ENCODE data around the gene SMAP2. TPM values are rescaled to one million over a fixed set of nuclear protein-coding genes. Genes with fewer than 3 reads are reported as not detected.

The SMAP2 gene
- total RNA-seq, 1 donor from 2014 or later, result 12.7 TPM

DNA sequence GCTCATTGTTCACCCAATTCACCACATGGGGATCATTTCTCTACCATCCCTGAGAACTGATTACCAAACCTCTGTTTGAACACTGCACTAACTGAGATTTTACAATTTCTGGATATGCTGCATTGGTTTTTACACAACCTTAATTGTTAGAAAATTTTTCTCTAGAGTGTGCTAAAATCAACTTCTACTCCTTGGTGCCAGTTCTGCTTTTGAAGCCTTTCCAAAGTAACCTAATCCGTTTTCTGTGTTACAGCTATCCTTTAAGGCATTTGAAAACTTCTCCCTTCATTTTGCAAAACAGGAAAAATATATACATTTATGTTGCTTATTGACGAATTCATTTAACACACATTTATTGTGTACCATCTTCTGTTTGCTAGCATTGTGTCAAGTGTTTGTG lies 23.7 kb downstream of the SMAP2 start:
- Mint-ChIP-seq H3K36me3 (ENCODE audit: unreplicated experiment) (no peaks in the 10 kb centered on the region), H3K27me3 (ENCODE audit: unreplicated experiment) (no peaks in the 10 kb centered on the region), H3K4me3 (ENCODE audit: unreplicated experiment) (no peak overlapping the region), H3K9me3 (ENCODE audit: unreplicated experiment) (no peaks in the 10 kb centered on the region), H3K4me1 (ENCODE audit: unreplicated experiment) (peaks cover 17% of the 10 kb centered on the region), H3K27ac (ENCODE audit: unreplicated experiment) (no peak overlapping the region)
- DNase-seq (ENCODE audit: extremely low spot score, unreplicated experiment), result no peak
- TF ChIP-seq, protein P1, sequence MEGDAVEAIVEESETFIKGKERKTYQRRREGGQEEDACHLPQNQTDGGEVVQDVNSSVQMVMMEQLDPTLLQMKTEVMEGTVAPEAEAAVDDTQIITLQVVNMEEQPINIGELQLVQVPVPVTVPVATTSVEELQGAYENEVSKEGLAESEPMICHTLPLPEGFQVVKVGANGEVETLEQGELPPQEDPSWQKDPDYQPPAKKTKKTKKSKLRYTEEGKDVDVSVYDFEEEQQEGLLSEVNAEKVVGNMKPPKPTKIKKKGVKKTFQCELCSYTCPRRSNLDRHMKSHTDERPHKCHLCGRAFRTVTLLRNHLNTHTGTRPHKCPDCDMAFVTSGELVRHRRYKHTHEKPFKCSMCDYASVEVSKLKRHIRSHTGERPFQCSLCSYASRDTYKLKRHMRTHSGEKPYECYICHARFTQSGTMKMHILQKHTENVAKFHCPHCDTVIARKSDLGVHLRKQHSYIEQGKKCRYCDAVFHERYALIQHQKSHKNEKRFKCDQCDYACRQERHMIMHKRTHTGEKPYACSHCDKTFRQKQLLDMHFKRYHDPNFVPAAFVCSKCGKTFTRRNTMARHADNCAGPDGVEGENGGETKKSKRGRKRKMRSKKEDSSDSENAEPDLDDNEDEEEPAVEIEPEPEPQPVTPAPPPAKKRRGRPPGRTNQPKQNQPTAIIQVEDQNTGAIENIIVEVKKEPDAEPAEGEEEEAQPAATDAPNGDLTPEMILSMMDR (IDR thresholded peaks at IDR 0.05), result no peak

DNA sequence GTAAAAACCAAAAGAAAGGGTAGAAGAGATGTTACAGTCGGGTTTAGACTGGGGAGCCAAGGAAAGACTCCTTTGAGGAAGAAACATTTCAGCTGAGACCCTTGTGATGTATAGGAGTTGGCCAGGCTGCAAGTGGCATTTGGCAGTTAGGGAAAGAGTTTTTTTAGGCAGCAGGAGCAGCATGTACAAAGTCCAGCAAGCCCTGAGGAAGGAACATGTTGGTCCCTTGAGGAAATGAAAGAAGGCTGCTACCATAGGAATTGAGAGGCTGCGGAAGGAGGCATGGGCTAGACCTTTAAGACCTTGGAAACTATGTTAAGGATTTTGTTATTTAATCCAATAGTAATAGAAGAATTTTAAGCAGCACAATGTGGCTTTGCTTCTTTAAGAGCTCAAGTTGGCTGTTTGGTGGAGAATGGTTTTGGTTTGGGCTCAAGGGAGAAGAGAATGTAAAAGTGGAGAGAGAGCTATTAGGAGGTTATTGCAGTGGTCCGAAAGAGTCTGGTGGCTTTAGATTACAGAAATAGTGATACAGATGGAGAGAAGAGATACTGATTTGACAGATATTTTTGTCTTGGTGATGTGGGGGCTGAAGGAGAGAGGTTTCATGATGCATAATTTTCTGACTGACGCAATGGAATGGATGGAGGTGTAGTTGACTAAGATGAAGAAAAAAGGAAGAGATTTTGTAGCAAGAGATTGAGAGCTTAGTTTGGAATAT lies 26.6 kb downstream of the SMAP2 start:
- Mint-ChIP-seq H3K9me3 (ENCODE audit: unreplicated experiment) (no peaks in the 10 kb centered on the region), H3K36me3 (ENCODE audit: unreplicated experiment) (no peaks in the 10 kb centered on the region), H3K4me3 (ENCODE audit: unreplicated experiment) (no peak overlapping the region), H3K27ac (ENCODE audit: unreplicated experiment) (no peak overlapping the region), H3K27me3 (ENCODE audit: unreplicated experiment) (no peaks in the 10 kb centered on the region), H3K4me1 (ENCODE audit: unreplicated experiment) (peaks cover 3% of the 10 kb centered on the region)
- DNase-seq (ENCODE audit: extremely low spot score, unreplicated experiment), result no peak
- TF ChIP-seq, protein P1 (IDR thresholded peaks at IDR 0.05), result no peak

DNA sequence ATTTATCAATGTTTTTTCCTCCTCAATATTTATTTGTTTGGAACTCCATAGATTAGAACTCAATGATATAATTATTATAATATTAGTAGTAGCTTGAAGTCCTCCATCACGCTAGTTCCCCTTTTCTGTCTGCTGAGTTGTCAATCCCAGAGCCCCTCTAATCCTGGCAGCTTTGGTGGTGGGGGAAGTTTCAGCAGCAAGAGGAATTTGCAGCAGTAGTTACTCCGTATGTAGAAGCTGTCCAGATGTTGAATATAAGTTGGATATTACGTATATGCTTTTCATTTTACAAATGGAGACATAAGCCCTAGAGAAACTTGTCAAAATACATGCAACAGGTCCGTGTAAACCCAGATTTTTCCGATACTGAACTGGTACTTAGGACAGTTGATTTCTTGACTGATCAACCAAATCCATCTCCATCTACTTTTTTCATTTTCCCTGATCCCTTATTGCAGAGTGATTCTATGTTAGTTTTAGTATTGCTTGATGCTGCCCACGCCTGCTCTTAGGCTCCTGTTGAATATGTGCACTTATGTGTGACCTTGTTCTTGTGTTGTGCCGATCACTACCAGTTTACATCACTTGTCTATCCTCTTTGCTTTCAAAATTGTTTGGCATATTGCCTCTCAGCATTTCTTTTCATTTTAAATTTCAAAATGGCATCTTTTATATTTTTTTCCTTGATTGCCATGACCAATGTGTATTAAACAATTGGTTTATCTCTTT lies 28.1 kb downstream of the SMAP2 start:
- TF ChIP-seq, protein P1 (IDR thresholded peaks at IDR 0.05), result no peak
- Mint-ChIP-seq H3K4me3 (ENCODE audit: unreplicated experiment) (no peak overlapping the region), H3K4me1 (ENCODE audit: unreplicated experiment) (peaks cover 9% of the 10 kb centered on the region), H3K9me3 (ENCODE audit: unreplicated experiment) (no peaks in the 10 kb centered on the region), H3K27ac (ENCODE audit: unreplicated experiment) (no peak overlapping the region), H3K36me3 (ENCODE audit: unreplicated experiment) (no peaks in the 10 kb centered on the region), H3K27me3 (ENCODE audit: unreplicated experiment) (no peaks in the 10 kb centered on the region)
- DNase-seq (ENCODE audit: extremely low spot score, unreplicated experiment), result no peak

DNA sequence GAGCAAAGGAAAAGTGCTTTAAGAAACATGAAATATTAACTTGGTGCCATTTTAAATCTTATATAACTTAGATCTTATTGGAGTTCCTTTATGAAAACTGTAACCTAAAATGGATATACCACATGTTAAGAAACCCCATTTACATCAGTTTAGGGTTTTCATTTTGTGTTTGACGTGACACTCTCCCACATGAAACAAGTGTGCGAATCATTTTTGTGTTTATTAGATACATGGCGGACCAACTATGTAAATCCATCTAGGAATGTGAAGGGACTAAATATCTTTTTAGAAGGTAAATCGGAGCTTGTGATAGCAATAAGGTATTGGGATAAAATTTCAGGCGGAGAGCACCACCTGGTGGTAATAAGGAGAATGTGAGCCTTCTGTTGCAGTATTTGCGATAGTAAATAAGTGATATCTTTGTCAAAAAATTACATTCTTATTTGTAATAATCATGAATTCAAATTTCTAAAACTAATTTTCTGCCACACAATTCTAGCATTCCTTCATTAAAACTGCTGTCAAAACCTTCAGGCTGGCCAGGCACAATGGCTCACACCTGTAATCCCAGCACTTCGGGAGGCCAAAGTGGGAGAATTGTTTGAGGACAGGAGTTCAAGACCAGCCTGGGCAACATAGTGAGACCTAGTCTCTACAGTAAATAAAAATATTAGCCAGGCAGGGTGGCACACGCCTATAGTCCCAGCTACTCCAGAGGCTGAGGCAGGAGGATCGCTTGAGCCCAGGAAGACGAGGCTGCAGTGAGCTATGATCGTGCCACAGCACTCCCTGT lies 31.3 kb downstream of the SMAP2 start:
- H3K27ac Mint-ChIP-seq (ENCODE audit: unreplicated experiment), result no peak overlapping the region
- H3K9me3 Mint-ChIP-seq (ENCODE audit: unreplicated experiment), result no peaks in the 10 kb centered on the region
- H3K4me1 Mint-ChIP-seq (ENCODE audit: unreplicated experiment), result peaks cover 9% of the 10 kb centered on the region
- no peak for DNase-seq (ENCODE audit: extremely low spot score, unreplicated experiment)
- H3K27me3 Mint-ChIP-seq (ENCODE audit: unreplicated experiment), result no peaks in the 10 kb centered on the region
- peak overlapping the region; percentile 68 for H3K4me3 Mint-ChIP-seq (ENCODE audit: unreplicated experiment)
- TF ChIP-seq, protein P1 (IDR thresholded peaks at IDR 0.05), result peak; percentile 89
- peaks cover 3% of the 10 kb centered on the region for H3K36me3 Mint-ChIP-seq (ENCODE audit: unreplicated experiment)

DNA sequence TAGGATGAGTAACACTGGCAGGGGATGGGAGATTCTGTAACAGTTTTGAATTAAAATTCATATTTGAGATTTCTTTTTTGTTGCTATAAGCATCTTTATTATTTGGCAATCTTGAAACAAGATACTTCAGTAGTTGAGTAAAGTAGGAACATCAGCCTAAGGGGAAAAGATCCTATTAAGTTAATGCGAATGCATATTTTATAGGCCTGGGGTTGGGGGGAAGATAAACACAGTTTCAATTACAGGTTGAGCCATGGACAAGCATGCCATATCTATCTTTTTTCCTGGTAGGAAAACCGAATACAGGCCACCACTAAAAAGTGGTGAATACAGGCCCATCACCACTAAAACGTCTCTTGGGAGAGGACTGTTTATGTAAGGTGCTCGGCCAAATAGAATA lies 32.3 kb downstream of the SMAP2 start:
- TF ChIP-seq, protein P1 (IDR thresholded peaks at IDR 0.05), result no peak
- DNase-seq (ENCODE audit: extremely low spot score, unreplicated experiment), result no peak
- H3K9me3 Mint-ChIP-seq (ENCODE audit: unreplicated experiment), result no peaks in the 10 kb centered on the region
- no peak overlapping the region for H3K4me3 Mint-ChIP-seq (ENCODE audit: unreplicated experiment)
- H3K27me3 Mint-ChIP-seq (ENCODE audit: unreplicated experiment), result no peaks in the 10 kb centered on the region
- H3K27ac Mint-ChIP-seq (ENCODE audit: unreplicated experiment), result no peak overlapping the region
- H3K36me3 Mint-ChIP-seq (ENCODE audit: unreplicated experiment), result peaks cover 3% of the 10 kb centered on the region
- H3K4me1 Mint-ChIP-seq (ENCODE audit: unreplicated experiment), result peaks cover 6% of the 10 kb centered on the region
